Measurements from ENCODE around the gene SURF2.

Gene SURF2

DNA sequence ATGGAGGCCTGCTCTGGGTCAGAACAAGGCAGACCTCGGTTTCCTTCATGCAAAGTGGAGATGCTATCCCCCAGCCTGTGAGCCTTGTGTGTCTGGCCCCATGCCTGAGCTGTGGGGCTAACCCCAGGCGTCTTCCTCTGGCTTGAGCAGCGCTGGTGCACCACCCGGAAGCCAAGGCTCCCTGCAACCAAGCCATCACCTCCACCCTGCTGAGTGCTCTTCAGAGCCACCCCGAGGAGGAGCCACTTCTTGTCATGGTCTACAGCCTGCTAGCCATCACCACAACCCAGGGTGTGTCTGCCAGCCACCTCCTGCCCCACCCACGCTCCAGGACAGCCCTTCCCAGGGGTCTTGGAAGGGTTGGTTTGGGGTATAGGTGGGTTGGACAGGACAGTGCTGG is 45.2 kb downstream of the SURF2 start:
- Histone ChIP-seq H3K36me3 (ENCODE audit: control insufficient read depth in 2 of 2, insufficient read depth in 2 of 2, low read length in 2 of 2) (peaks cover 7 to 13% of the 10 kb centered on the region in 2 donors), H3K4me3 (ENCODE audit: low read length in 2 of 2) (no peak overlapping the region), H3K9me3 (ENCODE audit: control insufficient read depth in 2 of 2, low read length in 2 of 2) (no peaks in the 10 kb centered on the region), H3K4me1 (ENCODE audit: control insufficient read depth, insufficient read depth, low read length) (peaks cover 8% of the 10 kb centered on the region), H3K9ac (ENCODE audit: low read length in 2 of 2) (no peak overlapping the region), H3K27me3 (ENCODE audit: control insufficient read depth in 1 of 2, insufficient read depth in 2 of 2, low read length in 2 of 2) (no peaks in the 10 kb centered on the region), H3K27ac (ENCODE audit: low read length) (no peak overlapping the region)

DNA sequence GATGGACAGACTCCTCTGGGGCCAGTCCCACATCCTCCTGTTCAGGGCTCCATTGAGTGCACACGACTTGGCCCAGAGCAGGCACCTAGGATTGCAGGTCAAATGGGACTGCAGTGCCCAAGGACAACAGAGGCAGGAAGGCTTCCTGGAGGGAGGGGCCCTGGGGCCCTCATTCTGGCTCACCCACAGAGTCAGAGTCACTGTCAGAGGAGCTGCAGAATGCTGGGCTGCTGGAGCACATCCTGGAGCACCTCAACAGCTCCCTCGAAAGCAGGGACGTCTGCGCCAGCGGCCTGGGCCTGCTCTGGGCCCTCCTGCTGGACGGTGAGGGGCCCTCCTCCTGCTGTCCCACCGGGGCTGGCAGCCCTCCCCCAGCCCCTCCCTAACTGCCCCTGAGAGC is 46.3 kb downstream of the SURF2 start:
- no peak overlapping the region for H3K9ac ChIP-seq (ENCODE audit: low read length in 2 of 2)
- peaks cover 8% of the 10 kb centered on the region for H3K4me1 ChIP-seq (ENCODE audit: control insufficient read depth, insufficient read depth, low read length)
- no peak overlapping the region for H3K27ac ChIP-seq (ENCODE audit: low read length)
- no peaks in the 10 kb centered on the region for H3K27me3 ChIP-seq (ENCODE audit: control insufficient read depth in 1 of 2, insufficient read depth in 2 of 2, low read length in 2 of 2)
- H3K36me3 ChIP-seq (ENCODE audit: control insufficient read depth in 2 of 2, insufficient read depth in 2 of 2, low read length in 2 of 2), result peaks cover 18 to 21% of the 10 kb centered on the region in 2 donors
- H3K9me3 ChIP-seq (ENCODE audit: control insufficient read depth in 2 of 2, low read length in 2 of 2), result no peaks in the 10 kb centered on the region
- no peak overlapping the region for H3K4me3 ChIP-seq (ENCODE audit: low read length in 2 of 2)

DNA sequence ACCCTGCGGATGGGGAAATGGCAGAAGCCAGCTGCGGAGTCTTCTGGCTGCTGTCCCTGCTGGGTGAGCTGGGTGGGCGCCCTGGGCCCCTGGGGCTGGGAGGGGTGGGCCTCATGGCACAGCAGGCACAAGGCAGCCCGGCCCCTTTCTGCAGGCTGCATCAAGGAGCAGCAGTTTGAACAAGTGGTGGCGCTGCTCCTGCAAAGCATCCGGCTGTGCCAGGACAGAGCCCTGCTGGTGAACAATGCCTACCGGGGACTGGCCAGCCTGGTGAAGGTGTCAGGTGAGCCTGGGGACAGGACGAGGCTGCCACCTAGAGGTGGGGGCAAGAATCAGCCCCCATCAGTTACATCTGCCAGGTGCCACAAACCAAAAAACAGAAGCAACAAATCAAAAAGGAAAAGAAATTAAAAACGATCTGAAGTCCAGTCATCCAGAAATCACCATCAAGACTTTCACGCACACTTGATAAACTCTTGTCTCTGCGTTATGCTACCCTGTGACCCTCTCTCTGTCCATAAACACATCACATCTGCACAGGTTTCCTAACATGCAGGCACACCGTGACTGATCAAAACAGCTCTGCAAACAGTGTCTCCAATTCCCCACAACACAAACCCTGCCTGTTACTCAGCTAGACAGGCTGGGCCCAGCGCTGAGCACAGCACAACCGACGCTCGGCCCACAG is 47.6 kb downstream of the SURF2 start:
- no peaks in the 10 kb centered on the region for H3K9me3 ChIP-seq (ENCODE audit: control insufficient read depth in 2 of 2, low read length in 2 of 2)
- no peak overlapping the region for H3K9ac ChIP-seq (ENCODE audit: low read length in 2 of 2)
- H3K36me3 ChIP-seq (ENCODE audit: control insufficient read depth in 2 of 2, insufficient read depth in 2 of 2, low read length in 2 of 2), result peaks cover 18 to 24% of the 10 kb centered on the region in 2 donors
- H3K4me1 ChIP-seq (ENCODE audit: control insufficient read depth, insufficient read depth, low read length), result peaks cover 8% of the 10 kb centered on the region
- H3K27ac ChIP-seq (ENCODE audit: low read length), result no peak overlapping the region
- no peaks in the 10 kb centered on the region for H3K27me3 ChIP-seq (ENCODE audit: control insufficient read depth in 1 of 2, insufficient read depth in 2 of 2, low read length in 2 of 2)
- H3K4me3 ChIP-seq (ENCODE audit: low read length in 2 of 2), result no peak overlapping the region

DNA sequence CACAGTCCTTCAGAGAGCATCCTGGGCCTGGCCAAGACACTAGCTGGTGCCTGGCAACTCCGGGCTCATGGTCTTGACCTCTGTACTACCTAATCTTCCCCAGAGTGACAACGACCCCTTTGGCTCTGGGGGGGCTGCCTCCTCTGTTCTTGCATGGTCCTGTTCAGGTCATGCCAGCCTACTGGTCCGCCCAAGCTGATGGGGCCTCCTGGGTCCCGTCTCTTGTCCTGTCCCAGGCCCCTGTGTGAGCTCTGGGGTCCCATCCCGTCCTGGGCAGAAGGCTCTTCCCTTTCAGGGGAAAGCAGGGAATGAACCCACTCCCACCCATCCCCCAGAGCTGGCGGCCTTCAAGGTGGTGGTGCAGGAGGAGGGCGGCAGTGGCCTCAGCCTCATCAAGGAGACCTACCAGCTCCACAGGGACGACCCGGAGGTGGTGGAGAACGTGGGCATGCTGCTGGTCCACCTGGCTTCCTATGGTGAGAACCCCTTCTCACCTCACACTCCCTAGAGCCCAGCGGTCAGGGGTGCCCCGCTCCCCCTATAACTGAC is 48.2 kb downstream of the SURF2 start:
- no peaks in the 10 kb centered on the region for H3K27me3 ChIP-seq (ENCODE audit: control insufficient read depth in 1 of 2, insufficient read depth in 2 of 2, low read length in 2 of 2)
- H3K4me1 ChIP-seq (ENCODE audit: control insufficient read depth, insufficient read depth, low read length), result peaks cover 8% of the 10 kb centered on the region
- H3K27ac ChIP-seq (ENCODE audit: low read length), result no peak overlapping the region
- no peak overlapping the region for H3K9ac ChIP-seq (ENCODE audit: low read length in 2 of 2)
- H3K9me3 ChIP-seq (ENCODE audit: control insufficient read depth in 2 of 2, low read length in 2 of 2), result no peaks in the 10 kb centered on the region
- H3K4me3 ChIP-seq (ENCODE audit: low read length in 2 of 2), result no peak overlapping the region
- H3K36me3 ChIP-seq (ENCODE audit: control insufficient read depth in 2 of 2, insufficient read depth in 2 of 2, low read length in 2 of 2), result peaks cover 18 to 24% of the 10 kb centered on the region in 2 donors

DNA sequence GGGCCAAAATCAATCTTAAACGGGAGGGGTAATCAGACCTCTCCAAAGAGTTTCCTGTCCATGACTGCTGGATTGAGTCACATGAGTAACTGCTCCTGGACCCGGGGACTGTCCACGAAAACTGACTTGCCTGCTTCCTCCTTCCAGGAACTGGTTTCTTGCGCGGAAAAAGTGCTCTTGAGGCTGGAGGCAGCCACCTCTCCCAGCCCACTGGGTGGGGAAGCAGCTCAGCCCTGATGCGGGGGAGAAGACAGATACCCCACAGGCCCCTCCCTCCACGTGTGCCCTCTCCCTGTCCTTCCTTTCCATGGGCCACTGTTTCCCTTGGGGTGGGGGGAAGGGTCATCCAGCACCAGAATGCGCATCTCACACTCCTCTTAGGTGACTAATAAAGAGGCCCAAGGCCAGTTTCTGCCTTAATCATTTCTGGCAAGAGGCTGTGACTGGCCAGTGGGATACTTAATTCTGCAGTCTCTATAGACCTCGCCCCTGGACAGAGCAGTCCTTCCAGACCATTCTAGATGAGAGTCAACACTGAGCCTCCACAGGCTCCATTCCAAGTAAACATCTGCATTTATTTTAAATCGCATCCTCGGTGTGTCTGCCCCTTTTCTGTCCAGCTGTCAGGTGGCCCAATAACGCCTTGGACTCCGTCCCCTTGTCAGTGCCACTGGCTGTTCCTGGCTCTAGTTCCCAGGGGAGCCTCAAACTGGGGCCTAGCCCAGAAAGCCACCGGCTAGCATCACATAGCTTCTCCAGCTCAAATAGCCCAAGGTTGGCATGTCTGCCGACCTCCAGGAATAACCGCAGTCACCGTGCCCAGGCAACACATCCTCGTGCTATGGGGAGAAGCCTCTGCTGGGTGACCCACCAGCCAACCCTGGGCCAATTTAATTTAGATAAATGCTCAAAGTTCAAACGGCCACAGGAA is 49.4 kb downstream of the SURF2 start:
- H3K9ac ChIP-seq (ENCODE audit: low read length in 2 of 2), result no peak overlapping the region
- peaks cover 24 to 35% of the 10 kb centered on the region in 2 donors for H3K36me3 ChIP-seq (ENCODE audit: control insufficient read depth in 2 of 2, insufficient read depth in 2 of 2, low read length in 2 of 2)
- no peak overlapping the region for H3K27ac ChIP-seq (ENCODE audit: low read length)
- no peaks in the 10 kb centered on the region for H3K9me3 ChIP-seq (ENCODE audit: control insufficient read depth in 2 of 2, low read length in 2 of 2)
- H3K4me1 ChIP-seq (ENCODE audit: control insufficient read depth, insufficient read depth, low read length), result peaks cover 8% of the 10 kb centered on the region
- H3K4me3 ChIP-seq (ENCODE audit: low read length in 2 of 2), result no peak overlapping the region
- H3K27me3 ChIP-seq (ENCODE audit: control insufficient read depth in 1 of 2, insufficient read depth in 2 of 2, low read length in 2 of 2), result no peaks in the 10 kb centered on the region

DNA sequence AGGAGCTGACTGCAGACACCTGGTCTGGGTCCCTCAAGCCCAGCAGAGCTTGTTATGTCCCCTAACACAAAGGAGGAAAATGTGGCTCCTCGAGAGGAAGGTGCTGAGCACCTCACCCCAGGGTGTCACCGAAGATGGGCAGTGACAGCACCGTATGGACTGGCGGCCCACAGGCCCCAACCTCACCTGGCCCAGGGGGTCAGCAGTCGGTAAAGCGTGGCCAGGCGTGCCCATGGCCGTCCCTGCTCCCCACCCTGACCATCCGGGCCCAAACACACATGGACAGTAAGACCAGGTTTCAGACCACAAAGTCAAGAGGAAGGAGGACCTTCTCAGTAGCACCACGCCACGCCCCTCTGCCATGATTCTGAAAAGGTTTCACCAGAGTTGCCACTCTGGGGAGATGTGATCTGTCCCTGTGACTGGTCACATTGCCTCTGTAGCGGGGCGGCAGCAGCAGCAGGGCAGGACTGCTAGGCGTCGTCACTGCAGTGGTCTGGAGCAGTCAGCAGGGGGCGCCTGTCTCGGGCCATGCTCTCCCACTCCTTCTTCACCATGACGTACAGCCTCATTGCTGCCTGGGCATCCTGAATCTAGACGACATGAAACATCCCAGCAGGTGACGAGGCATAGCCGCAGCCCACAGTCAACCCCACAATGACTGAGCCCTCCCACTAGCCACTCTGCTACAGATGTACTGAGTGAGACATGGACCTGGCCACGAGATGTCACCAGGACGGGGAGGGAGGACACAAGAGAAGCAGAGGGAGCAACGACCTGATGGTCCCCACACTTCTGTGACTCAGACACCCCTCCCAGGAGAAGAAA is 50.3 kb downstream of the SURF2 start:
- no peak overlapping the region for H3K9ac ChIP-seq (ENCODE audit: low read length in 2 of 2)
- peaks cover 8% of the 10 kb centered on the region for H3K4me1 ChIP-seq (ENCODE audit: control insufficient read depth, insufficient read depth, low read length)
- H3K4me3 ChIP-seq (ENCODE audit: low read length in 2 of 2), result no peak overlapping the region
- H3K36me3 ChIP-seq (ENCODE audit: control insufficient read depth in 2 of 2, insufficient read depth in 2 of 2, low read length in 2 of 2), result peaks cover 26 to 41% of the 10 kb centered on the region in 2 donors
- H3K27ac ChIP-seq (ENCODE audit: low read length), result no peak overlapping the region
- no peaks in the 10 kb centered on the region for H3K27me3 ChIP-seq (ENCODE audit: control insufficient read depth in 1 of 2, insufficient read depth in 2 of 2, low read length in 2 of 2)
- no peaks in the 10 kb centered on the region for H3K9me3 ChIP-seq (ENCODE audit: control insufficient read depth in 2 of 2, low read length in 2 of 2)

DNA sequence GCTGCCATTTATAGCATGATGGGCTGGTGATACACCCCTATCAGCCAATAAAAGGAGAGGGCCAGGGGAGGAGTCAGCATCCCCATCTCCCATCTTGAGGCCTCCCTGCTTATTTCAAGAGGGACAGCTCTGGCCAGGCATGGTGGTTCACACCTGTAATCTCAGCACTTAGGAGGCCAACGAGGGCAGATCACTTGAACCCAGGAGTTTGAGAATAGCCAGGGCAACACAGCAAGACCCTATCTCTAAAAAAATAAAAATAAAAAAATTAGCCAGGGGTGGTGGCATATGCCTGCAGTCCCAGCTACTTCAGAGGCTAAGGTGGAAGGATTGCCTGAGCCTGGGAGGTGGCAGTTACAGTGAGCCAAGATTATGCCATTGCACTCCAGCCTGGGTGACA is 51.7 kb downstream of the SURF2 start:
- no peak overlapping the region for H3K27ac ChIP-seq (ENCODE audit: low read length)
- no peaks in the 10 kb centered on the region for H3K27me3 ChIP-seq (ENCODE audit: control insufficient read depth in 1 of 2, insufficient read depth in 2 of 2, low read length in 2 of 2)
- H3K9me3 ChIP-seq (ENCODE audit: control insufficient read depth in 2 of 2, low read length in 2 of 2), result no peaks in the 10 kb centered on the region
- no peak overlapping the region for H3K4me3 ChIP-seq (ENCODE audit: low read length in 2 of 2)
- no peak overlapping the region for H3K9ac ChIP-seq (ENCODE audit: low read length in 2 of 2)
- H3K4me1 ChIP-seq (ENCODE audit: control insufficient read depth, insufficient read depth, low read length), result peaks cover 8% of the 10 kb centered on the region
- H3K36me3 ChIP-seq (ENCODE audit: control insufficient read depth in 2 of 2, insufficient read depth in 2 of 2, low read length in 2 of 2), result peaks cover 36 to 51% of the 10 kb centered on the region in 2 donors
